ENCODE measurements around the gene PLCL1.

- TF ChIP-seq POLR2AphosphoS5 (IDR thresholded peaks at IDR 0.05) (no peak), CTCF (IDR thresholded peaks at IDR 0.05) (no peak), POLR2A (IDR thresholded peaks at IDR 0.05) (no peak)
Measured at GRCh38 chr2:198191651-198192050, 387.3 kb downstream of the PLCL1 start.

Data from breast epithelium (tissue), 3 donors.